GM18870 (cell line): ENCODE data around the gene FILIP1.

Source experiments
- ATAC-seq: cut with Tn5 transposase; IDR thresholded peaks from one replicate; pipeline ENCODE4 v1.9.1; 2021; ENCODE audit warnings: moderate library complexity; ENCODE audit not compliant: unreplicated experiment

Gene FILIP1

GRCh38 chr6:75344021-75344420 lies 149.6 kb downstream of the FILIP1 start:
- no peak for ATAC-seq

GRCh38 chr6:75337835-75338580 lies 155.6 kb downstream of the FILIP1 start:
- ATAC-seq, result no peak

GRCh38 chr6:75334266-75335040 lies 159.1 kb downstream of the FILIP1 start:
- ATAC-seq, result no peak

- no peak for ATAC-seq
Observed at GRCh38 chr6:75333676-75334200, 159.9 kb downstream of the FILIP1 start.

- ATAC-seq, result no peak
Observed at GRCh38 chr6:75331151-75331550, 162.4 kb downstream of the FILIP1 start.

GRCh38 chr6:75329703-75330102 lies 163.9 kb downstream of the FILIP1 start:
- no peak for ATAC-seq

GRCh38 chr6:75327807-75328206 lies 165.8 kb downstream of the FILIP1 start:
- no peak for ATAC-seq

GRCh38 chr6:75326557-75327258 lies 166.9 kb downstream of the FILIP1 start:
- no peak for ATAC-seq

GRCh38 chr6:75318900-75319299 lies 174.7 kb downstream of the FILIP1 start:
- ATAC-seq, result no peak

GRCh38 chr6:75317503-75318206 lies 175.9 kb downstream of the FILIP1 start:
- no peak for ATAC-seq

GRCh38 chr6:75315978-75316377 lies 177.6 kb downstream of the FILIP1 start:
- no peak for ATAC-seq

- ATAC-seq, result no peak
Observed at GRCh38 chr6:75308250-75308988, 185.2 kb downstream of the FILIP1 start.

- no peak for ATAC-seq
Observed at GRCh38 chr6:75307364-75308004, 186.1 kb downstream of the FILIP1 start.

- no peak for ATAC-seq
Observed at GRCh38 chr6:75306064-75306463, 187.5 kb downstream of the FILIP1 start.

- no peak for ATAC-seq
Observed at GRCh38 chr6:75305573-75305972, 188.0 kb downstream of the FILIP1 start.

- no peak for ATAC-seq
Observed at GRCh38 chr6:75302280-75302679, 191.3 kb downstream of the FILIP1 start.

GRCh38 chr6:75301537-75301936 lies 192.1 kb downstream of the FILIP1 start:
- no peak for ATAC-seq

GRCh38 chr6:75301088-75301487 lies 192.5 kb downstream of the FILIP1 start:
- ATAC-seq, result no peak

GRCh38 chr6:75300531-75300855 lies 193.1 kb downstream of the FILIP1 start:
- no peak for ATAC-seq
